ENCODE data around the gene UBALD1. TPM values are rescaled to one million over a fixed set of nuclear protein-coding genes. Genes with fewer than 3 reads are reported as not detected.

UBALD1 gene
- total RNA-seq, 1 experiment from 2014 or later = 29.9 TPM

DNA sequence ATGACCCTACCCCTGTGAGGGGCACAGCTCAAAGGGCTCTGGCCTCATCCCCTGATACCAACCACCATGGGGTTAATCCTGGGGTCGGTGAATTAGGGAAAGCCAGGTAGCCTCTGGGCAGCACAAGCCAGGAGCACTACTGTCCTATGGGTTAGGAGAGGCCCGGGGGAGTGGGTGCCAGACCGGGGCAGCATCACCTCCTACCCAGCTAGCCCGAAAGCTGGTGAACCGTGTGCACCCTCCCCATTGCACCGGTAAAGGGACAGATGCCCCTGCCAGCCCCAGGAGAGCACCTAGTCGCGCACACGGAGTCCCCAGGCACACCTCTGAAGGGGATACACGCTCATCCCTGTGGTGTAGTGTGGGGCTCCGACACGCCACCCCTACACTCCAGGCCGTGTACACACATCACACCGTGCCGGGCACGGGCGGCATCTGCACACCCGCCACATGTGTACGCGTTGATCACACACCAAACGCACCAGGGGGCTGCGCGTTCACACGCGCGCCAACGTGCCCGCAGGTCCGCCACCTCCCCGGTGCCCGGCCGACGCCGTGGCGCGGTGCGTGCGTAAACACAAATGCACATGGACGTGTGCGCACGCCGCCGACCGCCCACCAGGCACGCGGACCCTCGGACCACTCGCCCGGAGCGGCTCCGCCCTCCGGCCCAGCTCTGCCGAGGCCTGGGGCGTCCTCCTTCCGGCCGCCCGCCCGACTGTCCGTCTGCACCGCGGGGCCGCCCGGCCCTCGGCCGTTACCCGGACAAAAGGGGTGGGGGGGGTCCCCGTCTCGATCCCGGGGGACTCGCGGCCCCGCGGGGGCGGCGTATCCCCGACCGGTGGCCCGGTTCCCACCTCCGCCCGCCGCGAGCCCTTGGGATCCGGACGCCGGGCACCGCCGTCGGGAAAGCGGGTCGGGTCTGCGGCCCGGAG lies 785 bp downstream of the UBALD1 start:
- H3K9me3 ChIP-seq (ENCODE audit: control insufficient read depth, insufficient read depth, low read depth, low read length) = no peaks in the 10 kb centered on the region
- H3K36me3 ChIP-seq (ENCODE audit: control insufficient read depth, insufficient read depth, low read length) = no peaks in the 10 kb centered on the region
- CTCF ChIA-PET = no interaction called here
- H3K27me3 ChIP-seq (ENCODE audit: control insufficient read depth, insufficient read depth, low read length) = no peaks in the 10 kb centered on the region
- TF ChIP-seq, protein P1, sequence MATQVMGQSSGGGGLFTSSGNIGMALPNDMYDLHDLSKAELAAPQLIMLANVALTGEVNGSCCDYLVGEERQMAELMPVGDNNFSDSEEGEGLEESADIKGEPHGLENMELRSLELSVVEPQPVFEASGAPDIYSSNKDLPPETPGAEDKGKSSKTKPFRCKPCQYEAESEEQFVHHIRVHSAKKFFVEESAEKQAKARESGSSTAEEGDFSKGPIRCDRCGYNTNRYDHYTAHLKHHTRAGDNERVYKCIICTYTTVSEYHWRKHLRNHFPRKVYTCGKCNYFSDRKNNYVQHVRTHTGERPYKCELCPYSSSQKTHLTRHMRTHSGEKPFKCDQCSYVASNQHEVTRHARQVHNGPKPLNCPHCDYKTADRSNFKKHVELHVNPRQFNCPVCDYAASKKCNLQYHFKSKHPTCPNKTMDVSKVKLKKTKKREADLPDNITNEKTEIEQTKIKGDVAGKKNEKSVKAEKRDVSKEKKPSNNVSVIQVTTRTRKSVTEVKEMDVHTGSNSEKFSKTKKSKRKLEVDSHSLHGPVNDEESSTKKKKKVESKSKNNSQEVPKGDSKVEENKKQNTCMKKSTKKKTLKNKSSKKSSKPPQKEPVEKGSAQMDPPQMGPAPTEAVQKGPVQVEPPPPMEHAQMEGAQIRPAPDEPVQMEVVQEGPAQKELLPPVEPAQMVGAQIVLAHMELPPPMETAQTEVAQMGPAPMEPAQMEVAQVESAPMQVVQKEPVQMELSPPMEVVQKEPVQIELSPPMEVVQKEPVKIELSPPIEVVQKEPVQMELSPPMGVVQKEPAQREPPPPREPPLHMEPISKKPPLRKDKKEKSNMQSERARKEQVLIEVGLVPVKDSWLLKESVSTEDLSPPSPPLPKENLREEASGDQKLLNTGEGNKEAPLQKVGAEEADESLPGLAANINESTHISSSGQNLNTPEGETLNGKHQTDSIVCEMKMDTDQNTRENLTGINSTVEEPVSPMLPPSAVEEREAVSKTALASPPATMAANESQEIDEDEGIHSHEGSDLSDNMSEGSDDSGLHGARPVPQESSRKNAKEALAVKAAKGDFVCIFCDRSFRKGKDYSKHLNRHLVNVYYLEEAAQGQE (IDR thresholded peaks at IDR 0.05; ENCODE audit: insufficient read depth in 1 of 2, low read depth in 2 of 2, low read length in 1 of 2) = no peak
- TF ChIP-seq, protein P2, sequence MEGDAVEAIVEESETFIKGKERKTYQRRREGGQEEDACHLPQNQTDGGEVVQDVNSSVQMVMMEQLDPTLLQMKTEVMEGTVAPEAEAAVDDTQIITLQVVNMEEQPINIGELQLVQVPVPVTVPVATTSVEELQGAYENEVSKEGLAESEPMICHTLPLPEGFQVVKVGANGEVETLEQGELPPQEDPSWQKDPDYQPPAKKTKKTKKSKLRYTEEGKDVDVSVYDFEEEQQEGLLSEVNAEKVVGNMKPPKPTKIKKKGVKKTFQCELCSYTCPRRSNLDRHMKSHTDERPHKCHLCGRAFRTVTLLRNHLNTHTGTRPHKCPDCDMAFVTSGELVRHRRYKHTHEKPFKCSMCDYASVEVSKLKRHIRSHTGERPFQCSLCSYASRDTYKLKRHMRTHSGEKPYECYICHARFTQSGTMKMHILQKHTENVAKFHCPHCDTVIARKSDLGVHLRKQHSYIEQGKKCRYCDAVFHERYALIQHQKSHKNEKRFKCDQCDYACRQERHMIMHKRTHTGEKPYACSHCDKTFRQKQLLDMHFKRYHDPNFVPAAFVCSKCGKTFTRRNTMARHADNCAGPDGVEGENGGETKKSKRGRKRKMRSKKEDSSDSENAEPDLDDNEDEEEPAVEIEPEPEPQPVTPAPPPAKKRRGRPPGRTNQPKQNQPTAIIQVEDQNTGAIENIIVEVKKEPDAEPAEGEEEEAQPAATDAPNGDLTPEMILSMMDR (IDR thresholded peaks at IDR 0.05) = no peak
- TF ChIP-seq TCF7L2 (IDR thresholded peaks at IDR 0.05; ENCODE audit: low read depth, low read length) (no peak; the same call in 1 of the 2 replicates), POLR2AphosphoS5 (IDR thresholded peaks at IDR 0.05; ENCODE audit: low read depth, low read length) (no peak), SIN3A (IDR thresholded peaks at IDR 0.05; ENCODE audit: borderline replicate concordance, insufficient read depth, low read depth, low read length) (no peak)
- DNase-seq (ENCODE audit: low read depth, low spot score) (no peak), ATAC-seq (no peak)
- intact Hi-C loops (cut with micrococcal nuclease; ENCODE audit: unreplicated experiment) (no loop called here), in situ Hi-C loops (cut with HindIII; ENCODE audit: low pct_unique_long_range_greater_than_20kb, low sequenced_read_pairs) (no loop called here)
- peaks cover 29% of the 10 kb centered on the region for H3K4me1 ChIP-seq (ENCODE audit: control insufficient read depth, insufficient read depth, low read length)
- POLR2A ChIA-PET = no interaction called here
- H3K4me3 ChIP-seq (ENCODE audit: low read depth in 2 of 2, low read length in 2 of 2) = peak overlapping the region; percentile 67 to 74
- peak overlapping the region; percentile 54 for H3K27ac ChIP-seq (ENCODE audit: low read length)
- BruUV-seq (replicated peaks) = TSS peak; percentile 68

DNA sequence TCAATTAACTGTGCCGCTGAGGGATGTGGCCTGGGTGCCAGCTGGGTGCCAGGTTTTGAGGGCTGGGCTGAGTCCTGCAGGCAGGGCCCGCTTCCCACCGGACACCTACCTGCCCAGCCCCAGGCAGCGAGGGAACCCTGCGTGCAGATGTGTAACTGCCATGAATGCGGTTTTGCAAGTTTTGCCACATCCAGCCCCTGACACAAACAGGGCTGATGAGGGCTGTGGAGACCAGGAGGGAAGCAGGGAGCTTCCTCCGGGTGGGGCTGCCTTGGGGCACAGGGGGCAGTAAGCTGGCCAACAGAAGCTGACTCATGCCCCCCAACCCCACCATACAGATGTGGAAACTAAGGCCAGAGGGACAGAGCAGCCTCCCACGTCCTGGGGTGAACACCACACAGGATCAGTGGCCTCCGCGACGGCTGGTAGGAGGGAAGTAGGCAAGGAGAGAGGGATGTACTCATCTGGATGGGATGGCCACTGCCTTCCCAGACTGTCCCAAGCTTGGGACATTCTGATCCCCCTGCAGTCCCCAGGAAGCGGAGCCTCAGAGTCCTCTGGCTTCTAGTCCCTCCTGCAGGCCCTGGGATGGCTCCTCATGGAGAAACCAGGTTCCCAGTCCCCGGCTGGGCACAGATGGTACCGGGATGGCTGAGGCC lies 1.6 kb downstream of the UBALD1 start:
- Histone ChIP-seq H3K36me3 (ENCODE audit: control insufficient read depth, insufficient read depth, low read length) (no peaks in the 10 kb centered on the region), H3K27me3 (ENCODE audit: control insufficient read depth, insufficient read depth, low read length) (no peaks in the 10 kb centered on the region), H3K4me3 (ENCODE audit: low read depth in 2 of 2, low read length in 2 of 2) (peak overlapping the region; percentile 67 to 74), H3K27ac (ENCODE audit: low read length) (peak overlapping the region; percentile 54), H3K9me3 (ENCODE audit: control insufficient read depth, insufficient read depth, low read depth, low read length) (no peaks in the 10 kb centered on the region), H3K4me1 (ENCODE audit: control insufficient read depth, insufficient read depth, low read length) (peaks cover 26% of the 10 kb centered on the region)
- no peak for TF ChIP-seq TCF7L2 (IDR thresholded peaks at IDR 0.05; ENCODE audit: low read depth, low read length)
- no peak for TF ChIP-seq POLR2AphosphoS5 (IDR thresholded peaks at IDR 0.05; ENCODE audit: low read depth, low read length)
- TF ChIP-seq SIN3A (IDR thresholded peaks at IDR 0.05; ENCODE audit: borderline replicate concordance, insufficient read depth, low read depth, low read length) = no peak
- TF ChIP-seq, protein P1 (IDR thresholded peaks at IDR 0.05; ENCODE audit: insufficient read depth in 1 of 2, low read depth in 2 of 2, low read length in 1 of 2) = no peak
- TF ChIP-seq, protein P2 (IDR thresholded peaks at IDR 0.05) = no peak
- in situ Hi-C loops (cut with HindIII; ENCODE audit: low pct_unique_long_range_greater_than_20kb, low sequenced_read_pairs) = no loop called here
- ATAC-seq = no peak
- intact Hi-C loops (cut with micrococcal nuclease; ENCODE audit: unreplicated experiment) = no loop called here
- no peak for DNase-seq (ENCODE audit: low read depth, low spot score)
- POLR2A ChIA-PET = no interaction called here
- BruUV-seq (replicated peaks) = no TSS peak
- CTCF ChIA-PET = no interaction called here

Measured in Panc1 (cell line).